HG02973 (cell line): ENCODE measurements around the gene SHMT2.

Source experiments
- ATAC-seq: cut with Tn5 transposase; IDR thresholded peaks from one replicate; pipeline ENCODE4 v1.9.1; 2021; ENCODE audit warnings: moderate library complexity; ENCODE audit not compliant: unreplicated experiment

SHMT2 gene

GRCh38 chr12:57225680-57226210, 3.8 kb upstream of the SHMT2 start:
- no peak for ATAC-seq

GRCh38 chr12:57226588-57227314, 2.8 kb upstream of the SHMT2 start:
- no peak for ATAC-seq

- ATAC-seq, result no peak
These were observed 2.0 kb upstream of the SHMT2 start for GRCh38 chr12:57227315-57228115.

GRCh38 chr12:57229046-57229633, 371 bp upstream of the SHMT2 start:
- no peak for ATAC-seq

- no peak for ATAC-seq
These were observed 1.1 kb downstream of the SHMT2 start for GRCh38 chr12:57230381-57231155.

- no peak for ATAC-seq
These were observed 1.9 kb downstream of the SHMT2 start for GRCh38 chr12:57231276-57232021.

GRCh38 chr12:57232156-57232756, 2.7 kb downstream of the SHMT2 start:
- ATAC-seq, result no peak

- ATAC-seq, result no peak
These were observed 4.1 kb downstream of the SHMT2 start for GRCh38 chr12:57233357-57234232.

- no peak for ATAC-seq
These were observed 4.7 kb downstream of the SHMT2 start for GRCh38 chr12:57234233-57234570.

- ATAC-seq, result no peak
These were observed 5.1 kb downstream of the SHMT2 start for GRCh38 chr12:57234571-57235016.

GRCh38 chr12:57235017-57235727, 5.7 kb downstream of the SHMT2 start:
- no peak for ATAC-seq

- ATAC-seq, result no peak
These were observed 6.2 kb downstream of the SHMT2 start for GRCh38 chr12:57235728-57236131.

GRCh38 chr12:57236201-57236924, 6.9 kb downstream of the SHMT2 start:
- no peak for ATAC-seq

GRCh38 chr12:57236925-57237595, 7.5 kb downstream of the SHMT2 start:
- no peak for ATAC-seq

- ATAC-seq, result no peak
These were observed 8.1 kb downstream of the SHMT2 start for GRCh38 chr12:57237596-57237931.

GRCh38 chr12:57237932-57238853, 8.7 kb downstream of the SHMT2 start:
- no peak for ATAC-seq
